Measurements from ENCODE around the gene IGFALS. TPM values are rescaled to one million over a fixed set of nuclear protein-coding genes. Genes with fewer than 3 reads are reported as not detected.
"Not testable (repeated sequence)": the region's sequence is repeated elsewhere in the genome, so short reads cannot be mapped to it uniquely, and the experiment has no call there.

Gene IGFALS
- total RNA-seq, 6 donors from 2014 or later = 1.0 to 11.5 (median 3.1) TPM

GRCh38 chr16:1807626-1808025 lies 14.1 kb upstream of the IGFALS start:
- no peak for DNase-seq
- TF ChIP-seq, protein P1, sequence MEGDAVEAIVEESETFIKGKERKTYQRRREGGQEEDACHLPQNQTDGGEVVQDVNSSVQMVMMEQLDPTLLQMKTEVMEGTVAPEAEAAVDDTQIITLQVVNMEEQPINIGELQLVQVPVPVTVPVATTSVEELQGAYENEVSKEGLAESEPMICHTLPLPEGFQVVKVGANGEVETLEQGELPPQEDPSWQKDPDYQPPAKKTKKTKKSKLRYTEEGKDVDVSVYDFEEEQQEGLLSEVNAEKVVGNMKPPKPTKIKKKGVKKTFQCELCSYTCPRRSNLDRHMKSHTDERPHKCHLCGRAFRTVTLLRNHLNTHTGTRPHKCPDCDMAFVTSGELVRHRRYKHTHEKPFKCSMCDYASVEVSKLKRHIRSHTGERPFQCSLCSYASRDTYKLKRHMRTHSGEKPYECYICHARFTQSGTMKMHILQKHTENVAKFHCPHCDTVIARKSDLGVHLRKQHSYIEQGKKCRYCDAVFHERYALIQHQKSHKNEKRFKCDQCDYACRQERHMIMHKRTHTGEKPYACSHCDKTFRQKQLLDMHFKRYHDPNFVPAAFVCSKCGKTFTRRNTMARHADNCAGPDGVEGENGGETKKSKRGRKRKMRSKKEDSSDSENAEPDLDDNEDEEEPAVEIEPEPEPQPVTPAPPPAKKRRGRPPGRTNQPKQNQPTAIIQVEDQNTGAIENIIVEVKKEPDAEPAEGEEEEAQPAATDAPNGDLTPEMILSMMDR (IDR thresholded peaks at IDR 0.05) = no peak
- TF ChIP-seq EP300 (IDR thresholded peaks at IDR 0.05) (no peak), POLR2AphosphoS5 (IDR thresholded peaks at IDR 0.05) (no peak), POLR2A (IDR thresholded peaks at IDR 0.05) (no peak)
- peaks cover 0 to 3% (median 1%) of the 10 kb centered on the region in 4 donors for H3K4me1 ChIP-seq
- no peaks in the 10 kb centered on the region for H3K9me3 ChIP-seq
- no peak for ATAC-seq (ENCODE audit: low FRiP score in 2 of 2)
- H3K4me3 ChIP-seq = no peak overlapping the region
- H3K27me3 ChIP-seq = no peaks in the 10 kb centered on the region
- 85 to 87% methylated on average over 10 of the region's 10 CpGs for WGBS, 2 donors
- H3K27ac ChIP-seq = no peak overlapping the region
- H3K36me3 ChIP-seq = peaks cover 20 to 51% (median 36%) of the 10 kb centered on the region in 4 donors

GRCh38 chr16:1800701-1801100 lies 7.2 kb upstream of the IGFALS start:
- no peak overlapping the region for H3K27ac ChIP-seq
- no peaks in the 10 kb centered on the region for H3K4me1 ChIP-seq
- no peak overlapping the region for H3K4me3 ChIP-seq
- no peaks in the 10 kb centered on the region for H3K27me3 ChIP-seq
- H3K36me3 ChIP-seq = peaks cover 0 to 5% (median 0%) of the 10 kb centered on the region in 4 donors
- DNase-seq (no peak), ATAC-seq (ENCODE audit: low FRiP score in 2 of 2) (no peak)
- no peak for TF ChIP-seq EP300 (IDR thresholded peaks at IDR 0.05)
- TF ChIP-seq, protein P1 (IDR thresholded peaks at IDR 0.05) = no peak
- TF ChIP-seq POLR2A (IDR thresholded peaks at IDR 0.05) = no peak
- 84 to 92% methylated on average over 10 of the region's 10 CpGs for WGBS, 2 donors
- peaks cover 0 to 8% (median 0%) of the 10 kb centered on the region in 4 donors for H3K9me3 ChIP-seq

- H3K27me3 ChIP-seq; H3K9me3 ChIP-seq; H3K4me3 ChIP-seq; H3K27ac ChIP-seq; DNase-seq; ATAC-seq (ENCODE audit: low FRiP score in 2 of 2); H3K36me3 ChIP-seq: not testable (repeated sequence)
- WGBS, 2 donors = 59 to 93% methylated on average over 4 to 5 of the region's 5 CpGs
- H3K4me1 ChIP-seq = peaks cover 0 to 10% (median under 1%) of the 10 kb centered on the region in 4 donors
These were observed 5.8 kb upstream of the IGFALS start for GRCh38 chr16:1799263-1799662.

DNA sequence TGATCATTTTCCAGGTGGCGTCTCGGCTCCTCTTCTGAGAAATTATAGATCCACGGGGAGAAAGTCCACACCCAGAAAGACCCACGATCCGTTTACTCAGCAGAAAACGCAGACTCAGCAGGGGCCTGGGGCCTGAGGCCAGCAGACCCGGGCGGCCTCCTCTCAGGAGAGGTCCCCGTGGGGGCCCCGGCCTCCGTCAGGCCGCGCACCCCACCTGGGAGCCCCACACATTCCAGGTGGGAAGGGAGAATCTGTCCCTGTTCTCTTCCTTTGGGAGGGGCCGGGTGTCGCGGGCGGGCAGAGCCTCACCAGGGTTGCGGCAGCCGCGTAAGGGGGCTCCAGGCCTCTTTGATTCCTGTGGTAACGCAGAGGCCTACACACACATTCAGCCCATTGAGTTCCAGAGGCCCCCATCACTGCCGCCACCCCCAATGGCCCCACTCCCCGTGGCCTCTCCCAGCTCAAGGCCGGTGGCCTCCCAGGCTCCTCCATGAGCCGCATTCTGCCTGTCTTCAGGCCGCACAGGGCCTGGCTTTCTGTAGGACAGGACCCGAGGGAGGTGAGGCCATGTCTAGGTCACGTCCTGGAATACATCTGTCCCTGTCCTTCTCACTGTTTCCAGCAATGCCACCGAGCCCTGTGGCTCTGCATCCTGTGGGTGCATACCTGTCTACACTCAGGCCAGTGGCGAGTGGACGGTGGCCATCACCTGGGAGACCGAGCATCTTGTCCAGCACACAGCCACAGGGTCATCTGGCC lies 1.6 kb upstream of the IGFALS start:
- Histone ChIP-seq H3K27ac (peak overlapping the region; percentile 24 to 45 (median 36)), H3K27me3 (no peaks in the 10 kb centered on the region), H3K4me3 (peak overlapping the region in 2 of 4 donors; percentile 40 to 41), H3K4me1 (peaks cover 0 to 22% (median 7%) of the 10 kb centered on the region in 4 donors), H3K9me3 (peaks cover 0 to 8% (median 0%) of the 10 kb centered on the region in 4 donors), H3K36me3 (peaks cover 0 to 23% (median 13%) of the 10 kb centered on the region in 4 donors)
- ATAC-seq (ENCODE audit: low FRiP score in 2 of 2) (no peak), DNase-seq (peak; percentile 18 to 76)
- TF ChIP-seq POLR2A (IDR thresholded peaks at IDR 0.05) = no peak
- TF ChIP-seq POLR2AphosphoS5 (IDR thresholded peaks at IDR 0.05) = no peak
- no peak for TF ChIP-seq EP300 (IDR thresholded peaks at IDR 0.05)
- TF ChIP-seq, protein P1 (IDR thresholded peaks at IDR 0.05) = no peak
- WGBS, 2 donors = 86% methylated on average over 17 to 32 of the region's 32 CpGs

GRCh38 chr16:1794221-1794871 lies 841 bp upstream of the IGFALS start:
- ATAC-seq (ENCODE audit: low FRiP score in 2 of 2) = peak; percentile 26 to 71
- peak overlapping the region in 3 of 4 donors; percentile 12 to 41 (median 40) for H3K4me3 ChIP-seq
- WGBS, 2 donors = 52 to 75% methylated on average over 11 to 17 of the region's 18 CpGs

More at GRCh38 chr16:1794221-1794871, 841 bp upstream of the IGFALS start:
- Histone ChIP-seq H3K9me3 (peaks cover 0 to 8% (median 0%) of the 10 kb centered on the region in 4 donors), H3K27me3 (no peaks in the 10 kb centered on the region), H3K4me1 (peaks cover 0 to 22% (median 7%) of the 10 kb centered on the region in 4 donors), H3K36me3 (peaks cover 0 to 28% (median 16%) of the 10 kb centered on the region in 4 donors), H3K27ac (peak overlapping the region; percentile 24 to 47 (median 44))
- peak; percentile 72 to 78 for DNase-seq
- no peak for TF ChIP-seq EP300 (IDR thresholded peaks at IDR 0.05)
- peak in 1 of 4 donors; percentile 36 for TF ChIP-seq POLR2A (IDR thresholded peaks at IDR 0.05)
- TF ChIP-seq, protein P1 (IDR thresholded peaks at IDR 0.05) = no peak
- no peak for TF ChIP-seq POLR2AphosphoS5 (IDR thresholded peaks at IDR 0.05)
